Fibroblast of lung (primary cell): ENCODE measurements around the gene JMJD7. TPM values are rescaled to one million over a fixed set of nuclear protein-coding genes. Genes with fewer than 3 reads are reported as not detected.

Source experiments
- DNase-seq, 2 donors: peaks; one replicate each; pipeline versions ENCODE4 v3.0.0 to v3.0.0-alpha.2; 2010; ENCODE audit warnings: low read depth in 2 of 2
- H2AFZ ChIP-seq: 2 replicates; pipeline ENCODE4 v1.5.1; 2012; ENCODE audit warnings: low read length, control low read depth, inconsistent platforms
- H3K27ac ChIP-seq: 2 replicates; pipeline ENCODE4 v1.5.1; 2011; ENCODE audit warnings: low read length, control low read depth; ENCODE audit not compliant: insufficient read depth
- H3K27me3 ChIP-seq: 2 replicates; pipeline ENCODE4 v1.5.1; 2011; ENCODE audit warnings: mild to moderate bottlenecking, low read length; ENCODE audit not compliant: control insufficient read depth, insufficient read depth
- H3K36me3 ChIP-seq: 2 replicates; pipeline ENCODE4 v1.5.1; 2011; ENCODE audit warnings: low read length; ENCODE audit not compliant: control insufficient read depth, insufficient read depth
- H3K4me1 ChIP-seq: 2 replicates; pipeline ENCODE4 v1.5.1; 2011; ENCODE audit warnings: low read length; ENCODE audit not compliant: control insufficient read depth, insufficient read depth; ENCODE audit errors: extremely low read depth
- H3K4me2 ChIP-seq: 2 replicates; pipeline ENCODE4 v1.5.1; 2011; ENCODE audit warnings: low read length, control low read depth; ENCODE audit not compliant: insufficient read depth; ENCODE audit errors: extremely low read depth
- H3K4me3 ChIP-seq, 4 experiments: fragments of 200-600 bp in 1 of 4; sonication (generic) in 1 of 4; replicated peaks in 1 of 4; 2 replicates each; pipeline ENCODE4 v1.5.1; 2011 to 2016; ENCODE audit warnings: low read length in 4 of 4, low read depth in 3 of 4, mild to moderate bottlenecking in 3 of 4, control low read depth in 2 of 4, inconsistent platforms in 1 of 4, mixed read lengths in 1 of 4; ENCODE audit not compliant: insufficient read depth in 1 of 4; ENCODE audit errors: control extremely low read depth in 1 of 4
- H3K79me2 ChIP-seq: 2 replicates; pipeline ENCODE4 v1.5.1; 2012; ENCODE audit warnings: mild to moderate bottlenecking, low read length, inconsistent platforms; ENCODE audit not compliant: control insufficient read depth, insufficient read depth
- H3K9ac ChIP-seq: 2 replicates; pipeline ENCODE4 v1.5.1; 2011; ENCODE audit warnings: mild to moderate bottlenecking, low read length, control low read depth; ENCODE audit not compliant: insufficient read depth
- H3K9me3 ChIP-seq: 2 replicates; pipeline ENCODE4 v1.5.1; 2012; ENCODE audit warnings: low read depth, low read length; ENCODE audit not compliant: control insufficient read depth, insufficient read depth
- H4K20me1 ChIP-seq: 2 replicates; pipeline ENCODE4 v1.5.1; 2011; ENCODE audit warnings: low read length; ENCODE audit not compliant: control insufficient read depth, insufficient read depth; ENCODE audit errors: extremely low read depth
- CTCF ChIP-seq, 2 donors: IDR thresholded peaks in 1 of 2; conservative IDR thresholded peaks in 1 of 2; 1 replicate in 1 of 2; 2 replicates in 1 of 2; pipeline ENCODE4 v1.5.1; 2011 to 2012; ENCODE audit warnings: low read length in 2 of 2, control low read depth in 1 of 2, inconsistent platforms in 1 of 2, low read depth in 1 of 2, mild to moderate bottlenecking in 1 of 2
- EZH2 ChIP-seq: IDR thresholded peaks from 2 replicates; pipeline ENCODE4 v1.5.1; 2012; ENCODE audit warnings: low read length, control low read depth, mild to moderate bottlenecking; ENCODE audit errors: missing control alignments
- polyA plus RNA-seq, 2 donors: library from polyadenylated mRNA; depleted of rRNA in 1 of 2; stranded (reverse) in 1 of 2; unstranded in 1 of 2; fragments of >200 nt; gene quantifications; 2 replicates each; pipeline ENCODE4 v1.2.1, GENCODE V29; 2011 to 2012; ENCODE audit warnings: missing spikeins in 1 of 2
- total RNA-seq: library from RNA; depleted of rRNA; stranded (reverse); fragments of >200 nt; gene quantifications from 2 replicates; pipeline ENCODE4 v1.2.1, GENCODE V29; 2014

The JMJD7 gene
- total and polyA plus RNA-seq, 2 donors (not counting 1 experiment from before 2014, with no cell fraction given), result 2.2 to 4.0 TPM

GRCh38 chr15:41876689-41877088, 48.8 kb downstream of the JMJD7 start:
- Histone ChIP-seq H3K4me2 (no peak overlapping the region), H3K36me3 (no peaks in the 10 kb centered on the region), H3K4me3 (no peak overlapping the region), H2AFZ (no peak overlapping the region), H4K20me1 (no peaks in the 10 kb centered on the region), H3K4me1 (no peaks in the 10 kb centered on the region), H3K27me3 (peaks cover 3% of the 10 kb centered on the region), H3K9ac (no peak overlapping the region), H3K27ac (no peak overlapping the region), H3K79me2 (no peaks in the 10 kb centered on the region), H3K9me3 (no peaks in the 10 kb centered on the region)
- DNase-seq, result no peak
- TF ChIP-seq EZH2, result no peak
- no peak for TF ChIP-seq CTCF (conservative IDR thresholded peaks at IDR 0.05 in 1 of 2, IDR thresholded peaks at IDR 0.05 in 1 of 2; ENCODE audit: low read depth in 1 of 2, low read length in 2 of 2)

- Histone ChIP-seq H3K4me2 (no peak overlapping the region), H3K4me1 (no peaks in the 10 kb centered on the region), H4K20me1 (no peaks in the 10 kb centered on the region), H3K27me3 (peaks cover 3% of the 10 kb centered on the region), H3K9ac (no peak overlapping the region), H2AFZ (no peak overlapping the region), H3K36me3 (no peaks in the 10 kb centered on the region), H3K4me3 (no peak overlapping the region), H3K9me3 (no peaks in the 10 kb centered on the region), H3K79me2 (no peaks in the 10 kb centered on the region), H3K27ac (no peak overlapping the region)
- DNase-seq, result no peak
- TF ChIP-seq EZH2 (no peak), CTCF (conservative IDR thresholded peaks at IDR 0.05 in 1 of 2, IDR thresholded peaks at IDR 0.05 in 1 of 2; ENCODE audit: low read depth in 1 of 2, low read length in 2 of 2) (no peak)
Observed at GRCh38 chr15:41877631-41878354, 49.9 kb downstream of the JMJD7 start.

- Histone ChIP-seq H3K9ac (no peak overlapping the region), H3K79me2 (no peaks in the 10 kb centered on the region), H3K36me3 (no peaks in the 10 kb centered on the region), H3K9me3 (no peaks in the 10 kb centered on the region), H3K27me3 (peaks cover 3% of the 10 kb centered on the region), H3K27ac (no peak overlapping the region), H3K4me2 (no peak overlapping the region), H4K20me1 (no peaks in the 10 kb centered on the region), H3K4me1 (no peaks in the 10 kb centered on the region), H2AFZ (no peak overlapping the region), H3K4me3 (no peak overlapping the region)
- TF ChIP-seq EZH2 (no peak), CTCF (conservative IDR thresholded peaks at IDR 0.05 in 1 of 2, IDR thresholded peaks at IDR 0.05 in 1 of 2; ENCODE audit: low read depth in 1 of 2, low read length in 2 of 2) (no peak)
- DNase-seq, result no peak
Observed at GRCh38 chr15:41878355-41878699, 50.4 kb downstream of the JMJD7 start.
